Measurements from ENCODE around the gene NLGN1.

The NLGN1 gene

DNA sequence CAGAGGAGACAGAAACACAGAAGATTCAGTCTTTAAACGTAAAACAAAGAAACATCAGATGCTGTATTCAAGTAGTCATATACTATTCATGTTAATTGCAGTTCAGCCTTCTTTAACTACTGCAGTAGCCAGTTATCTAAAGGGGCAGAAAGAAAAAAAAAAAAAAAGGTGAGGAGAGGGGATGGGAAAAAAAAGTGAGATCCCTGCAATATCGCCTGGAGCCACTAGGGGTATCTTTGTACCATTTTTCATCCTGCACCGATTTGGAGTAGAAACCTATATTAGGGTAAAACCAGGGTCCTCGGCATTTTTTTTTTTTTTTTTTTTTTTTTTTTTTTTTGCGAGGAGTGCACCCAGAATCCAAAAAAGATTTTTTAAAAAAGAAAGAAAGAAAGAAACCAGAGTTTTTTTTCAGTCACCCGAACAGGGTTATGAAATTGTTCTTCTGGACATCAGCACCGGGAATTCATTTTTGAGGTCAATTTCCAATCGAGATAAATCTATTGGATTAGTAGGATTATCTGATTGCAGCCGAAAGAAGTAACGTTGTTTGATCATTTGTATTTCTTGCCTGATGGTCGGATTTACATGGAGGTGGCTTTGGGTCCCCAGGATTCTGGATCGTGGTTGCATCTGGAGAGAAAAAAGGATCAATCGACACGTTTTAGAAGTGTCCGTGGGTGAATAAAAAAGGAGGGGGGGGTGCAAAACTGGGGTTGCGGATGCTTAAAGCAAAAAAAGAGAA lies 186.7 kb downstream of the NLGN1 start:
- H3K4me3 Mint-ChIP-seq, result peak overlapping the region; percentile 91 to 95 (median 92)
- TF ChIP-seq, protein P1, sequence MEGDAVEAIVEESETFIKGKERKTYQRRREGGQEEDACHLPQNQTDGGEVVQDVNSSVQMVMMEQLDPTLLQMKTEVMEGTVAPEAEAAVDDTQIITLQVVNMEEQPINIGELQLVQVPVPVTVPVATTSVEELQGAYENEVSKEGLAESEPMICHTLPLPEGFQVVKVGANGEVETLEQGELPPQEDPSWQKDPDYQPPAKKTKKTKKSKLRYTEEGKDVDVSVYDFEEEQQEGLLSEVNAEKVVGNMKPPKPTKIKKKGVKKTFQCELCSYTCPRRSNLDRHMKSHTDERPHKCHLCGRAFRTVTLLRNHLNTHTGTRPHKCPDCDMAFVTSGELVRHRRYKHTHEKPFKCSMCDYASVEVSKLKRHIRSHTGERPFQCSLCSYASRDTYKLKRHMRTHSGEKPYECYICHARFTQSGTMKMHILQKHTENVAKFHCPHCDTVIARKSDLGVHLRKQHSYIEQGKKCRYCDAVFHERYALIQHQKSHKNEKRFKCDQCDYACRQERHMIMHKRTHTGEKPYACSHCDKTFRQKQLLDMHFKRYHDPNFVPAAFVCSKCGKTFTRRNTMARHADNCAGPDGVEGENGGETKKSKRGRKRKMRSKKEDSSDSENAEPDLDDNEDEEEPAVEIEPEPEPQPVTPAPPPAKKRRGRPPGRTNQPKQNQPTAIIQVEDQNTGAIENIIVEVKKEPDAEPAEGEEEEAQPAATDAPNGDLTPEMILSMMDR (IDR thresholded peaks at IDR 0.05; ENCODE audit: unreplicated experiment in 3 of 3), result peak; percentile 69 to 75 (median 72)
- peaks cover 32% of the 10 kb centered on the region for H3K27me3 Mint-ChIP-seq (ENCODE audit: low read depth)
- peak overlapping the region; percentile 83 to 92 (median 88) for H3K27ac Mint-ChIP-seq
- H3K4me1 Mint-ChIP-seq, result peaks cover 11% of the 10 kb centered on the region
- no peaks in the 10 kb centered on the region for H3K9me3 Mint-ChIP-seq
- no peaks in the 10 kb centered on the region for H3K36me3 Mint-ChIP-seq (ENCODE audit: low read depth)

DNA sequence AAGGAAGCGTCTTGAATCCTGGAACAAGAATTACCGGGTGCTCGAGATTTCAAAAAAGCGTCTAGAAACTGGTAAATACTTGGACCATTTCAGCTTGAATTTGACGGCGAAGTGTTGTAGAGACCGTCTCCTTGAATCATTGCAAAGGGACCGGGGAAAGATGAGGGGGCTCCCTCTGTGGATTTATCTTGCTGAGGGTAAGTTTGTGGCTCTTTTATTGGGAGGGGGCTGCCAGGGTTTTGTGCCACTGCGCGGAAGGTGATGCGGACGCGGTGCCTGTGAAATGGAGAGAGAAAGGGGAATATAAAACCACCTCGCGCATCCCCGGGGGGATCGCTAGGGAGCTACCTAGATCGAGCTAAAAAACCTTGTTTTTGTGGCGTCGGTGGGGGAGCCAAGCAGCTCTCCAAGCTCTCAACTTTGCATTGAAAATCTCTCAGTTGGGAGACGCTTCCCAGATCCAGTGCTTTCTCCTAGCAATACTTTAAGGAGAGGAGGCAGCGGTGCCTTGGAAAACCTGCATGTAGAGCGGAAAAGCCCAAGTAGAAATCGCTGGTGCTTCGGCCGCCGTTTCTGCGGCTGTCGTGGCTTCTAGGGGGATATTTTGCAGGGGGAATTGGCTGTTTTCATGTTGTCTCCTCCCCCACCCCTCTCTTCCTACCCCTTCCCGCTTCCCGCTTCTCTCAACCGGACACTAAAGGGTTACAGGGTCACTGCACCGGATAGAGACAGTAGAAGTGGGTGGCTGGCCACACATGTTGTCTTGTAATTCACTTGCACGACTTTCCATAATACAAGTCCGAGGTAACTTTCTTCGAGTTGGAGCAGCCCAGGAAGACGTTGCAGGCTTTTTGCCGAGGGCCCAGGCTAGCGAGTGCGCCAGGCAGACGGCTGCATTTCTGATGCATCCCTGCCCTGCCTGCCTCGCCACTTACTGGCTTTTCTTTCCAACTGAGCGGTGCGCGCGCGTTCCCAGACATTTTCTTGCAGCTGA lies 187.6 kb downstream of the NLGN1 start:
- peaks cover 35% of the 10 kb centered on the region for H3K27me3 Mint-ChIP-seq (ENCODE audit: low read depth)
- TF ChIP-seq, protein P1 (IDR thresholded peaks at IDR 0.05; ENCODE audit: unreplicated experiment in 3 of 3), result no peak
- peaks cover 11% of the 10 kb centered on the region for H3K4me1 Mint-ChIP-seq
- H3K9me3 Mint-ChIP-seq, result no peaks in the 10 kb centered on the region
- H3K27ac Mint-ChIP-seq, result peak overlapping the region; percentile 83 to 92 (median 88)
- no peaks in the 10 kb centered on the region for H3K36me3 Mint-ChIP-seq (ENCODE audit: low read depth)
- peak overlapping the region; percentile 91 to 95 (median 92) for H3K4me3 Mint-ChIP-seq

DNA sequence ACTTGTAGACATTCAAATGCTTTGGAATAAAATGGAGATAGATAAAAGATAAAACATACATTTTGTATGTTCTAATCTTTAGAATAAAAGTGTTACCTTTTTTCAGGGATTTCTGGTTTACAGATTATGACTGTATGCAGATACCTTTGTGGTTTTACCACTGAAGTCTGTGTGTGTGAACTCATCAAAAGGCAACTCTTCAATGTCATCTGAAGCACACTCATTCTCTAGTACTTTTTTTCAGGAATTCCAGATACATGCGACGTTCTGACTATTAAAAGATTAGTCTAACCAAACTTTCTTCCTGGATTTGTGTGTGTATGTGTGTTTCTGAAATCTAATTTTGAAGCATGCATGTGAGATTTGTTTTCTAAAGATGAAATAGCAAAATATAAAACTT lies 188.6 kb downstream of the NLGN1 start:
- Mint-ChIP-seq H3K4me3 (peak overlapping the region; percentile 91 to 95 (median 92)), H3K4me1 (peaks cover 11% of the 10 kb centered on the region), H3K9me3 (no peaks in the 10 kb centered on the region), H3K36me3 (ENCODE audit: low read depth) (no peaks in the 10 kb centered on the region), H3K27me3 (ENCODE audit: low read depth) (peaks cover 38% of the 10 kb centered on the region), H3K27ac (peak overlapping the region; percentile 19 to 88 (median 31))
- TF ChIP-seq, protein P1 (IDR thresholded peaks at IDR 0.05; ENCODE audit: unreplicated experiment in 3 of 3), result no peak

DNA sequence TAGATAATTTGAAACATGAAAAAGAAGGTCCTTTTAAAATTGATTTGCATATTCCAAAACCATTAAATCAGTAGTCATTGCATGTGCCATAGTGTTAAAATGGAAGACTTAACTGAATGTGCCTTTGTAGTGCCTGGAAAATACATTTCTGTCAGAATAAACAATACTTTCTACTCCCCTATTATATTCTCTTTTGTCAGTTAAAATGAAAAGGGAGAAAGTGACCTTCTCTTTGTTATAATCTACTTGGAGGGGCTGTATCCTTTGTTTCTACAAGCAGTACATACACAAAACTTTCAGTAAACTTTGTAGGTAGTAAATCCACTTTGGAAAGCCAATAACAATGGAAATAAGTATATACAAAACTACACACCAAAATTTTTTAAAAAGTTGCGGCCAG lies 189.5 kb downstream of the NLGN1 start:
- Mint-ChIP-seq H3K4me3 (no peak overlapping the region), H3K27me3 (ENCODE audit: low read depth) (peaks cover 38% of the 10 kb centered on the region), H3K9me3 (no peaks in the 10 kb centered on the region), H3K4me1 (peaks cover 11% of the 10 kb centered on the region), H3K36me3 (ENCODE audit: low read depth) (no peaks in the 10 kb centered on the region), H3K27ac (no peak overlapping the region)
- TF ChIP-seq, protein P1 (IDR thresholded peaks at IDR 0.05; ENCODE audit: unreplicated experiment in 3 of 3), result no peak

DNA sequence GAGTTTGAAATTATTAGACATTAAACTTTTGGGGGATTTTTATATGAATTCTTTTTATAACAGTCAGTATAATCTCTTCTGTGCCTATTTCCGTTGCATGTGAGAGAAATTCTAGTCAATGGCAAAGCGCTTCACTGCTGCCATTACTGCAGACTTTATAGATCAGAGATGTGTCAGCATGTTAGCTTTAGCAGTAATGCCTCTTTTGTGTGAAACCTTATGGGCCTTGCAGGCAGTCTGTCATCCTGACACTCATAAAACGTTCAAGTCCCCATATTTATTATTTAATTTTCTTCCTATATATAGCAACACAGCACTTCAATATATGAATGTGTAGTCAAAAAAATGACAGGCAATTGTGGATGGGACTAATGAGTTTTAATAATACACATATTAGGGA lies 191.0 kb downstream of the NLGN1 start:
- TF ChIP-seq, protein P1 (IDR thresholded peaks at IDR 0.05; ENCODE audit: unreplicated experiment in 3 of 3), result no peak
- no peak overlapping the region for H3K27ac Mint-ChIP-seq
- peaks cover 34% of the 10 kb centered on the region for H3K27me3 Mint-ChIP-seq (ENCODE audit: low read depth)
- H3K9me3 Mint-ChIP-seq, result no peaks in the 10 kb centered on the region
- H3K36me3 Mint-ChIP-seq (ENCODE audit: low read depth), result no peaks in the 10 kb centered on the region
- peaks cover 11% of the 10 kb centered on the region for H3K4me1 Mint-ChIP-seq
- H3K4me3 Mint-ChIP-seq, result no peak overlapping the region
